Dedifferentiated amniotic fluid mesenchymal stem cell (primary cell): Measurements from ENCODE around the gene BROX.
A peak's percentile ranks its signal among the peaks of the same experiment; 100 is the strongest.
"Not testable (repeated sequence)": the region's sequence is repeated elsewhere in the genome, so short reads cannot be mapped to it uniquely, and the experiment has no call there.

ENCODE experiments used
- DNase-seq: peaks from one replicate; pipeline ENCODE4 v3.0.0-alpha.2; 2016; ENCODE audit errors: extremely low spot score

Gene BROX

GRCh38 chr1:222732216-222733159, 20.1 kb downstream of the BROX start:
- DNase-seq = no peak

- no peak for DNase-seq
Observed at GRCh38 chr1:222734740-222735139, 22.4 kb downstream of the BROX start.

- no peak for DNase-seq
Observed at GRCh38 chr1:222736470-222736869, 24.1 kb downstream of the BROX start.

- no peak for DNase-seq
Observed at GRCh38 chr1:222736972-222737371, 24.6 kb downstream of the BROX start, which contains the start of gene FAM177B. FAM177B (plus strand) TSS chr1:222737202; CDS start chr1:222746546, 9,344 bp downstream.

DNA sequence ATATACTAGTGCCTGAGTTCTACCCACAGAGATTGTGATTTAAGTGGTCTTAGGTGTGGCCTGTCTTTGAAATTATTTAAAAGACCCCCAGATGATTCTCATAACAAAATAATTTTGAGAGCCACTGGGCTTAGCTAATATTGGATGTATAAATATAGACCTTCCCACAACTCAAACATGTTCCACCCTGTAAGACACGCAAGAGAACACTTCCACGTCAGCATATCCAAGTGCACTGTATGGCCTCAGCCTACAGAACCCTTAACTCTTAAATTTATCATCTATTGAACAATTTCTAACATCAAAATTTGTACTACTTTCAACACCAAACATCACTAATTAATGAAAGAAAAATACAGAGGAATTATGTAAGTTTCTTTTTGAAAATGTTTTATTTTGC, 27.1 kb downstream of the BROX start:
- no peak for DNase-seq

DNA sequence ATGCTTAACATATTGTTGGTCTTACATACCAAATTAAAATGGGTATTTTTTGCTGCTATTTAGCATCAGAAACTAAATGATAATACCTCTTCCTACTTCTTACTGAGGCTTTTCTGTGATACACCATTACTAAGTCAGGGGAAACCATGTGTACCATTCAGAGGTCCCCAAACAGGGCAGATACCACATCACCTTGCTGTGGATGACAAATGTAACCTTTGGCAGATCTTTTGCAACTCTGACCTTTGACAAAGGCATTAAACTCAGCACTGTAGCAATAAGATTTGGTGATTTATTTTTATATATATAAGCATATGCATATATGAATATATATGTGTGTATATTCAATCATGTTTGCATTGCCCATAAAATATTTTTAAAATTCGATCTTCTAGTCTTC, 27.6 kb downstream of the BROX start:
- DNase-seq = no peak

DNA sequence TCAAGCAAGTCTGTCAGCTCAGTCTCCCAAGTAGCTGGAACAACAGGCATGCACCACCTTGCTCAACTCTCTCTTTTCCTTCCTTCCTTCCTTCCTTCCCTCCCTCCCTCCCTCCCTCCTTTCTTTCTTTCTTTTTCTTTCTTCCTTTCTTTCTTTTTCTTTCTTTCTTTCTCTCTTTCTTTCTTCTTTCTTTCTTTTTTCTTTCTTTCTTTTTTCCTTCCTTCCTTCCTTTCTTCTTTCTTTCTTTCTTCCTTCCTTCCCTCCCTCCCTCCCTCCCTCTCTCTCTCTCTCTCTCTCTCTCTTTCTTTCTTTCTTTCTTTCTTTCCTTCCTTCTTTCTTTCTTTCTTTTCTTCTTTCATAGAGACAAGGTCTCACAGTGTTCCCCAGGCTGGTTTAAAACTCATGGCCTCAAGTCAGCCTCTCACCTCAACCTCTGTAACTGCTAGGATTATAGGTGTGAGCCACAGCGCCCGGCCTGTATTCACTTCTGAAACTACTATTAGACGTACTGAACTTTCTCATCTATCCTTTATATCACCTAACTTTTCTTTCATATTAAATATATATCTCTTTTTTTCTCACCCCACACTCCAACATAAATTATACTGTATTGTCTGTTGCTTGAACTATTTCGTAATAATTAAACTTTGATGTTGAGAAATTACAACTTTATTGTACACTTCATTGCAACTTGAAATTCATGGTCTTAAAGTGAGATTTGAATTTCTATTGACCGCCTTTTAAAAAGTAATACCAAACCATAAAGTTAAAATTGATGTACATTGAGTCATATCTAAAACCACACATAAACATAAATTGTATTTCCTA, 29.5 kb downstream of the BROX start:
- not testable (repeated sequence) for DNase-seq

- no peak for DNase-seq
Observed at GRCh38 chr1:222749927-222750326, 37.6 kb downstream of the BROX start.

DNA sequence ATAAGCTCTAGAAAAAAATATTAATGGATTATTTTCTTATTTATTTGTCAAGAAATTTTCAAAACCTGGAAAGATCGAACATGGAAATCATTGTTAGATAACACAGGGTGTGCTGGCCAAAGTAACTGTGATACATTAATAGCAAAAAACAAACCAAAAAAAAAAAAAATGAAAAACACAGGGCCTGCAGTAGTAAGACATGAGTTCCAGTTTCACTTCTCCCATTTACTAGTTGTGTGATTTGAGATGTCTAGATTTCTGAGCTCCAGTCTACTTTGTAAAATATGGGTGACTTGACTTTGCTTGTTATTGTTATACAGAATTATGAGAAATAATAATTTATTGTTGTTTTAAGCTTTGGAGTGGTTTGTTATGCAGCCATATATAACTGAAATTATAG, 38.3 kb downstream of the BROX start:
- DNase-seq = no peak

DNA sequence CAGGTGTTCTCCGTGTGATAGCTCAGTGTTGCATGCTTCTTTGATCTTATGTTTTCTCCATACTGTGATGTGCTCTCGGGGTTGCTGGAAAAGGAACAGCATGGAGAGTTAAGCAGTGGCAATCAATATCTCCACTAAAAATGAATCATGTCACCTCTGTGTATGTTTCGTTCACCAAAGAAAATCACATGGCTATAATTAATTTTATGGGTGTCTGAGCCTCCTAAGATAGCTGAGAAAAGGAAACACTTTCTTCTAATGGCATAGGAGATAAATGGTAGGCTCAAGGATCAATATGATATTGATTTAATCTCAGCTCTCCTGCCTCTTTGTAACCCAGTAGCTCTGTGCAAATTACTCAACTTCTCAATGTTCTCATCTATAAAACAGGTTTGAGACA, 38.9 kb downstream of the BROX start:
- no peak for DNase-seq

DNA sequence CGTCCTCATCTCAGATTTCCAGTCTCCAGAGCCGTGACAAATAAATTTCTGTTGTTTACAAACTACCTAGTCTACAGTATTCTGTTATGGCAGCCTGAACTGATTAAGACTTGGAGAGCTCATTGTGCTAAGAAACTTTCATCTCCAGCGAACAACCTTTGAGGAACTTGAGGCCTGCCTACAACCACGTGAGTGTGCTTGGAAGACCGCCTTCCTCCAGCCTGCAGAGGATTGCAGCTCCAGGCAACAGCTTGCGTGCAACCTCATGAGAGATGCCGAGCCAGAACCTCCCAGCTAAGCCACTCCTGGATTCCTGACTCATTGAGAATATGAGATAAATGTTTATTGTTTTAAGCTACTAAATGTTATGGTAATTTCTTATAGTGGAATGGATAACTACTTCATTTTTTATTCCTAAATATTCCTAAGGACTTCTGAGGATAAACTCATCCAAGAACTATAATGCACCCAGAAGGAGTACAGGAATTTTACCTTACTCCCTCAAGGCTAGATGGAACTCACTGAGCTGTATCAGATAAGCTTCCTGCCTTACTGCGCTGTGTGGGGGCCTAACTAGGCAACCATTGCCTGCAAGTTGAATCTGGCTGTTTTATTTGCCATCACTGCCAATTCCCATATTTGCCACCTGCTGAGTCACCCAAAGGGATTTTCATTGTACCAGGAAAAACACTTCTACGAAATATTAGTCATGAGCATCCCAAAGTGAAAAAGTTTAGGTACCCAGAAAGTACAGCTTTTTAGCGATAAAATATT, 42.2 kb downstream of the BROX start:
- peak; percentile 99 for DNase-seq

DNA sequence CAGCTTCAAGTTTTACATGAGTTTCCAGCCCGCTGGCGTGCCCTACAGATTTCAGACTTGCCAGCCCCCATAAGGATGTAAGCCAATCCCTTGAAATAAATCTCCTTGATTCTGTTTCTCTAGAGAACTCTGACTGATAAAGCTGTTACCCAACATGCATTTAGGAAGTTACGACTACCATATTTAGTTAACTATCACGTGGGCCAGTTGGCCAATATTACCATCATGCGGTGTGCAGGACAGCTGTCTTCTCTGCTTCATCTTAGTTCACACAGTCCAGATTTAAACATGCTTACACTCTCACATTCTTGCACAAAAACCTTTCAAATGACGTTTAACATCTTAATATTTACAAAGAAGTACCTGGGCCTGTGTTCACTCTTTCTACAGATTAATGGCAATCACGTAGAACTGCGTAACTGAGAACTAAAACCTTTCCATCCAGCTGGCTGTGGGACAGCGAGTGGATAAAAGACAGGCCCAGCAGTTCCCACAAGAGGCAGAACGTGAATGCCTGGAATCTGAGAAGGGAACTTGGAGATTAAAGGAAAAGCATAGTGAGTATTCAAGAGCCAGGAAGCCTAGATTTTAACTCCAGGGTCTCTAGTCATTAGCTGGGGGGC, 45.4 kb downstream of the BROX start:
- DNase-seq = no peak

DNA sequence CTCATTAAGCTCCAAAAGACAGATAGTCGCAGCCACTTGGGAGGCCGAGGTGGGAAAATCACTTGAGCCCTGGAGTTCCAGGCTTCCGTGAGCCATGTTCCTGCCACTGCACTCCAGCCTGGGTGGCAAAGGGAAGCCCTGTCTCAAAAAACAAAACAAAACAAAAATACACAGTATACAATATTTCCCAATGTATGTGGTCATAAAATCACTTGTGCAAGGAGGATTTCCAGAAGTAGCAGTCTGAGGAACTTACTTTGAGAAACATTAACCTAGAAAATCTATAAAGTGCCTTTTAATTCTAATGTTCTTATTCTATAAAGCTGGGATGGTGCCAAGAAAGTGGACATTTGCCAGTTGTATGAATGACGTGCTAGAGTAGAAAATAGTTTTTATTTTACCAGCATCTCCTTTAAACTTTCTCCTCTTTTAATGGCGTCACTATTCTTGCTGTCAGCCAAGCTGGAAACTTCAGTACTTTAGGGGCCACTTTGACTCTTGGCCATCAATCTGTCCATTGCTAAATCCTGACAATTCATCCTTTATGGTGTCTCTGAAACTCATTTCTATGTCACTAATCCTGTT, 47.2 kb downstream of the BROX start:
- no peak for DNase-seq

DNA sequence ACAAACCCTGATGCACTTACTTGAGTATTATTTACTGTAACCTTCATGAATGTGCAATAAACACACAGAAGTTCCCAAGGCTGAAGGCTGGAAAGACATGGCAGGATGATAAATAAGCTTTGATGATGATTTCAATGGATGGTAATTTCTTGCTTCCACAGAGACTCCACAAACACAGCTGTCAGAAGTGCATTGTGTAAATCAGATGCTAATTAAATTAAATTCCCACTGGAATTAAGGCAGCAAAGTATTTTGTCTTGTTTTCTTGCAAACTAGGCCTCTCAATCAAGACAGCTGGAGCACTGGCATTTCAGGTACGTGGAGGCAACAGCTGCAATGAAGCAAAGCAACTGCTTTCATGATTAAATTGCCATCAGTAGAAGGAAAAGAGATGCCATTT, 48.7 kb downstream of the BROX start:
- DNase-seq = no peak

- DNase-seq = not testable (repeated sequence)
Observed at GRCh38 chr1:222762178-222762577, 49.8 kb downstream of the BROX start.

GRCh38 chr1:222767152-222767571, 54.8 kb downstream of the BROX start:
- DNase-seq = no peak

GRCh38 chr1:222768592-222768991, 56.2 kb downstream of the BROX start:
- DNase-seq = no peak

- DNase-seq = no peak
Observed at GRCh38 chr1:222769181-222769580, 56.8 kb downstream of the BROX start.

- DNase-seq = no peak
Observed at GRCh38 chr1:222769971-222770620, 57.7 kb downstream of the BROX start.

- no peak for DNase-seq
Observed at GRCh38 chr1:222772996-222773379, 60.6 kb downstream of the BROX start.

DNA sequence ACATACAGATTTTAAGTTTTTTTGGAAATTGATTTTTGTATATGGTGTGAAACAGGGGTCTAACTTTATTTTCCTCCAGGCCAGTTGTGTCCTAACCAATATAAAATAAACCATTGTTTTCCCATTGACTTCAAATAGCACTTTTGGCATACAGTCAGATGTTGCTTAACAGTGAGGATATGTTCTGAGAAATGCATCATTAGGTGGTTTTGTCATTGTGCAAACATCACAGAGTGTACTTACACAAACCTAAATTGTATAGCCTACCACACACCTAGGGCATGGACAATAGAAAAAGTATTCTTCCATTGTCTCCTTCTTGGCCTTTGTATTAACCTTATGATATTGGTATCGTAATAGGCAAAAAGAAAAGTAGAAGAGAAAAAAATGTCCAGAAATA, 65.1 kb downstream of the BROX start:
- no peak for DNase-seq
